GM18502 (cell line): Measurements from ENCODE around the gene HSFY2.
"Not testable (repeated sequence)": the region's sequence is repeated elsewhere in the genome, so short reads cannot be mapped to it uniquely, and the experiment has no call there.

ENCODE experiments used
- ATAC-seq: cut with Tn5 transposase; IDR thresholded peaks from one replicate; pipeline ENCODE4 v1.9.1; 2021; ENCODE audit warnings: mild to moderate bottlenecking; ENCODE audit not compliant: unreplicated experiment, poor library complexity

Gene HSFY2

GRCh38 chrY:18773635-18774034 lies at the start of gene HSFY2:
Gene HSFY2, minus strand, starts transcription at chrY:18773735. Its CDS starts 117 bp downstream, at chrY:18773618.
- ATAC-seq, result not testable (repeated sequence)

GRCh38 chrY:18815751-18816150 lies 42.2 kb upstream of the HSFY2 start:
- ATAC-seq, result not testable (repeated sequence)

- ATAC-seq, result not testable (repeated sequence)
Measured at GRCh38 chrY:18788757-18789406, 15.3 kb upstream of the HSFY2 start.

DNA sequence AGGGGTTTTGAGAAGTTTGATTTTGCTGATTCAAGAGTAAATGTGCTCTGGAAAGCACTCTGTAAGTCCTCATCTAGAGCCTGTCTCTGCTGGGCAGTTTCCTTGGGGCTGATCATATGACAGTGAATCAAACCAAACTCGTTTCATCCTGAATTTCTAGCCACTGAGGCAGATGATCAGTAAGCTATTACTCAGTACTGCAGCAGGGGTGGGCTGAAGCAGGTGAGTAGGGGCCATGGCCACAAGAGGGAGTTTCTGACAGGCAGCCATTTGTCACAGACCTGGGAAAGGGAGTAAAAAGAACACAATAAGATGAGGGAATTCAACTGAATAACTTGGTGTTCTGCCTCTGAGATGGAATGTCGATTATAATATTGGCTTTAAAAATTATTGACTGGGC lies 19.5 kb downstream of the HSFY2 start:
- ATAC-seq, result not testable (repeated sequence)

- not testable (repeated sequence) for ATAC-seq
Measured at GRCh38 chrY:18753133-18753815, 20.3 kb downstream of the HSFY2 start.

DNA sequence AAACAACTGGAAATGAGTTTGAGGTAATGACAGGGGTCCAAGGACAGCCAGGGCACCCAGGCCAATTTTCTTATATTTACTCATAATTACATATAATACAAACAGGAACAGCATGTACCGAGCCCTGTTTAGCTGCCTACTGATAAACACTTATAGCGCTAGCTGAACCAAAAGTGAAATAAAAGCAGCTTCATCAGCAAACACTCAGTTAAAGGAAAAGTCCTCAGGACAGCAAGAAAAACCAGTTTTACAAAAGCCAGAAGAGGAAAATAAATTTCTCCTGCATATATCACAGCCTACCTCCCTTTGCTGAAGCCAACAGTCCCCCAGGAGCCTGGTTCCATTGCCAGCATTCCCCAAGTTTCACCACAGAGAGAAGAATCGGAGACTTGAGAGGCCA lies 49.8 kb downstream of the HSFY2 start:
- ATAC-seq, result not testable (repeated sequence)
